ENCODE results near the gene DDTL.
"Not testable (repeated sequence)": the region's sequence is repeated elsewhere in the genome, so short reads cannot be mapped to it uniquely, and the experiment has no call there.

DNA sequence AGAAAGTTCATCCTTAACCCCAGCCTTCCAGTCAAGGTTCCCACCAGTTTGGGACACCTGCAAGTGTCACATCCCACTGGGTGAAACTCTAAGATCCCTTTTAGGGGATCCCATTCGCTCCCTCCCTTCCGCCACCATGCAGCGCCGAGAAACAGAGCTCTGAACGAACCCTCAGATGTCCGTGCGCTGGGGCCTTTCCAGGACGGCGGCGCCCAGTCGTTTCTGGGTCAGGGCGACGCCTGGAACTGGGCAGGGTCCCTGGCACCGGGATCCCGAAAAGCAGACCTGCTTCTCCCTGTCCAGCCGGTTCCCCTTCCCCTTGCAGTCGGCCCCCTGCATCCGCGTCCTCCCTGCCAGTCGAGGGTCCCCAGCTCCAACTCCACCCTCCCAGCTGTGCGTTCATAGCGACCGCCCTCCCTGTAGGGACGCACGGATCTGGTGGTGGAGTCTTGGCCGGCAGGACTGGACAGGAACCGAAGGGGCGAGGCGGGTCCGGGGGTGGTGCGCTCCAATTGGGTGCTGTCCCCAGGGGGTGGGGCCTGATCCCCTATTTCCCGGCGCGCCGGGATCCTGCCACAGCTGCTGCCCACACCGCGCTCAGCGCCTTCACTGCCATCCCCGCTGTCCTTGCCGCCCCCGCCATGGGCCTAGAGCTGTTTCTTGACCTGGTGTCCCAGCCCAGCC lies 13.0 kb downstream of the DDTL start, which contains the start of gene GSTT2:
- TF ChIP-seq, protein P1, sequence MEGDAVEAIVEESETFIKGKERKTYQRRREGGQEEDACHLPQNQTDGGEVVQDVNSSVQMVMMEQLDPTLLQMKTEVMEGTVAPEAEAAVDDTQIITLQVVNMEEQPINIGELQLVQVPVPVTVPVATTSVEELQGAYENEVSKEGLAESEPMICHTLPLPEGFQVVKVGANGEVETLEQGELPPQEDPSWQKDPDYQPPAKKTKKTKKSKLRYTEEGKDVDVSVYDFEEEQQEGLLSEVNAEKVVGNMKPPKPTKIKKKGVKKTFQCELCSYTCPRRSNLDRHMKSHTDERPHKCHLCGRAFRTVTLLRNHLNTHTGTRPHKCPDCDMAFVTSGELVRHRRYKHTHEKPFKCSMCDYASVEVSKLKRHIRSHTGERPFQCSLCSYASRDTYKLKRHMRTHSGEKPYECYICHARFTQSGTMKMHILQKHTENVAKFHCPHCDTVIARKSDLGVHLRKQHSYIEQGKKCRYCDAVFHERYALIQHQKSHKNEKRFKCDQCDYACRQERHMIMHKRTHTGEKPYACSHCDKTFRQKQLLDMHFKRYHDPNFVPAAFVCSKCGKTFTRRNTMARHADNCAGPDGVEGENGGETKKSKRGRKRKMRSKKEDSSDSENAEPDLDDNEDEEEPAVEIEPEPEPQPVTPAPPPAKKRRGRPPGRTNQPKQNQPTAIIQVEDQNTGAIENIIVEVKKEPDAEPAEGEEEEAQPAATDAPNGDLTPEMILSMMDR (IDR thresholded peaks at IDR 0.05): not testable (repeated sequence)
- TF ChIP-seq POLR2A (IDR thresholded peaks at IDR 0.05): not testable (repeated sequence)

Data from testis (tissue), 2 donors.